NCI-H748 (cell line): ENCODE data around the gene PNKD.

Experiments
- DNase-seq: peaks from one replicate; lab custom pipeline; 2025; ENCODE audit not compliant: unreplicated experiment; lab: John Stamatoyannopoulos, UW

The PNKD gene, protein sequence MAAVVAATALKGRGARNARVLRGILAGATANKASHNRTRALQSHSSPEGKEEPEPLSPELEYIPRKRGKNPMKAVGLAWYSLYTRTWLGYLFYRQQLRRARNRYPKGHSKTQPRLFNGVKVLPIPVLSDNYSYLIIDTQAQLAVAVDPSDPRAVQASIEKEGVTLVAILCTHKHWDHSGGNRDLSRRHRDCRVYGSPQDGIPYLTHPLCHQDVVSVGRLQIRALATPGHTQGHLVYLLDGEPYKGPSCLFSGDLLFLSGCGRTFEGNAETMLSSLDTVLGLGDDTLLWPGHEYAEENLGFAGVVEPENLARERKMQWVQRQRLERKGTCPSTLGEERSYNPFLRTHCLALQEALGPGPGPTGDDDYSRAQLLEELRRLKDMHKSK

DNA sequence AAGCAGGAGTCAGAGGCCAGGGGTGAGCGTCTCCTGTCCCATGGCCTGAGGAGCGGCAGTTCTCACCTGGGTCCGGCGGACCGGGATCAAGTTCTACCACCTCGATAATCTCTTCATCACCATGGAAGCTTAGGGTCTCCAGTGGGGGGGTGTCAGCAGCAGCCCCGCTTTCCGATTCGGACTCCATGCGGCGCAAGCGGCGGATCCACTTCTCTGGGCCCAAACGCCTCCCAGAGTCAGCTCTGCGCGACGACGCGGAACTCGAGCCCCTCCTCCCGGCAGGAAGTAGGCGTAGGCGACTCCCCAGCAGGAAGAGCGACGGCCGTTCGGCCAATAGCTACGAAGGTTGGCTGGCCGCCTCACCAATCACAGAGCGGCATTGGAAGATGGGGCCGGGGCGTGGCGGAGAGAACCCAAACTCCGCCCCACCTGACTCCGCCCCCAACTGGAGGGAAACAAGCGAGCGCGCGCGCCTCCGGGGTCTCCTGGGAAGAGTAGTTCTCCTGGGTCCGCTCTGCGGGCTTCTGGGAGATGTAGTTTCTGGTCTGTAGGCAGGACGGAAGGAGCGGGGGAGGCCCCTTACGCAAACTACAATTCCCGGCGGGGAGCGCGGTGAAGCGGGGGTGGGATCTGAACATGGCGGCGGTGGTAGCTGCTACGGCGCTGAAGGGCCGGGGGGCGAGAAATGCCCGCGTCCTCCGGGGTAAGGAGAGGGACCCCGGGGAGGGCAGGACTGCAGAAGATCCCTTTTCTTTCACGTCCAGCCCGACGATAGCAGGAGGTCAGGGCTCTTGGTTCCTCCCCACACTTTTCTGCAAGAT is at the start of gene PNKD, which contains the start of gene AAMP:
TSS of gene PNKD (plus strand) at position 620 of the 821 bp plus-strand sequence. CDS start at position 637, 17 bp downstream.
TSS of gene AAMP (minus strand) at position 238 of the 821 bp plus-strand sequence. CDS start at position 187, 51 bp downstream.
- DNase-seq = peak; percentile 99

DNA sequence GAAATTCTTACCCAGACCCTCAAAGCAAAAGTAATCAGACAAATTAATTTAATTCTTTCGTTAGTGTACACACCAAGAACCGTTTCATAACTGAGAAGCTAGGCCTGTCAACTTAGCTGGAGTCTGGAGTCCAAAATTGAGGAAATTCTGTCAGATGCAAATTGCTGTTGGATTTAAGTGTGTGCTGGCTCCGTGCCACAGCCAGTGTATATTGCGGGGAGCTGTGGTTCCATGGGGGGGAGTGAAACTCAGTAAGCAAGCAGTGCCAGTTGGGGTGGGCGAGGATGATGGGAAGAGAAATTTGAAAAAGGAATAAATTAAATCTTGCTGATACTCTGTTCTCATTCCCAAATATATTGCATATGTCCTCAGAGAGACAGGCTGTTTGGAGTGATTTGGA is 49.3 kb upstream of the PNKD start:
- DNase-seq = no peak

DNA sequence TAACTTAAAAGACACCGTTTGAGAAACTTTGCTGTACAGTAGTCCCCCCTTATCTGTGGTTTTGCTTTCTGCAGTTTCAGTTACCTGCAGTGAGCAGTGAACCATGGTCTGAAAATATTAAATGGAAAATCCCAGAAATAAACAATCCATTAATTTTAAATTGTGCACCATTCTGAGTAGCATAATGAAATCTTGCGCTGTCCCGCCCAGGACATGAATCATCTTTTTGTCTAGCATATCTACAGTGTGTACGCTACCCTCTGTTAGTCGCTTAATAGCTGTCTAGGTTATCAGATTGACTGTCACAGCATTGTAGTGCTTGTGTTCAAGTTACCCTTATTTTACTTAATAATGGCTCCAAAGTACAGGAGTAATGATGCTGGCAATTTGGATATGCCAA is 47.3 kb upstream of the PNKD start:
- no peak for DNase-seq

DNA sequence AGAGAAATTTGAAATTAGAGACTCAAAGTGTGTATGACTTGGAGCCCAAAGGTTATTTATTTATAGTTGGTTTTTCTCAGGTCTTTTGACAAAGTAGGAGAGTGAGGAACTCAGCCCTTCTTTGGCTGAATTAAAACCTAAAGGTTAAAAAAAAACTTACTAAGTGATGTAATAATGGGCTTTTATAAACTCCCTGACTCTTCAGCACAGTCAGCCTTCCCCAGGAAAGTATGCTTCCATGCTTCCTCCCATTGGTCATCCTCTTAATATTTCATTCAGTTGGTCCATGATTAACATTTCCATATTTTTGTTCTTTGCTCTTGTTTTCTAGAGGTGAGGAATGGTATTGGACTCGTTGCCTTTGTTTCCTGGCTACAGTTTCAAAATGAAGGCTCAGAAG is 46.1 kb upstream of the PNKD start:
- no peak for DNase-seq

DNA sequence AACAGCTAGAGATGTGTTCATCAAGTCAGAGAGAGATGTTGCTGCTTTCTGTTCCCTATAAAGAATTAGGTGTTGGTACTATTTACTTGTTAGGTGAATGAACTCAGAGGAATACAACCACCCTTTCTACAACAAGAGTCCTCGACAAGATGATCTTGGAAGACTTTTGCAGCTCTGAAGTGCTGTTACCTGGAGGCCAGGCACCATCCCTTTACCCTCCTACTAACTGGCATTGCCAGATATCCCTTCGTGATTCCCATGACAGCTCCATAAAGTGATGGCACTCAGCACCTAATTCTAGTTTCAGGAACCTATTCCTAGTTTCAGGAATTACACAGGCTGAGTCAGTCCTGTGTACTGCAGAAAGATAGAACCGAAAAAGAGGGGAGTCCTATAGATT is 43.4 kb upstream of the PNKD start:
- DNase-seq = no peak

DNA sequence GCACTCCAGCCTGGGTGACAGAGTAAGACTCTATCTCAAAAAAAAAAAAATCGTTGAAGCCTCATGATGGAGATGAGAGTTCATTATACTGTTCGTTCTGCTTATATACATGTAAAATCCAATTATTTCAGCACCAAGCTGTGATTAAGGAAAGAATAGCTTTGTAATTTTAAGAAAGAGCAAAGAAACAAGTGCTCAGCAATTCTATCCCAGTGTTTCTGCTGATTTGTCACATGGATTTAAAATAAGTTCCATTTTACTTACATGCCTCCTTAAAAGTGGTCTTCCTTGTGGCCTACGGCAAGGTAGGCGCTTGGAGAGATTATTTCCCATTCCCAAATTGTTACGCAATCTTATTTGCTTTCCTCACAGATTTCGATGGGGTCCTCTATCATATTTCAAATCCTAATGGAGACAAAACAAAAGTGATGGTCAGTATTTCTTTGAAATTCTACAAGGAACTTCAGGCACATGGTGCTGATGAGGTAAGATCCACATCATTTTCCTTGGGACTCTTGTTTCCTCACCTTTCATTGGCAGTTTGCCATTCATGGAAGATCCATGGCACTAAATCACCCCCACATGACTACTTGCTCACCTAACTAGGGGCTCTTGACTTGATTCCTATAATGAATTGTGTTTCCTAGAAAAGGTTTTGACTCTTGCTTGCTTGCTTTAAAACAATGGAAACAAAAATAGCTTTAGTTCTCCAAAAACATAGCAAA is 41.8 kb upstream of the PNKD start:
- DNase-seq = no peak

DNA sequence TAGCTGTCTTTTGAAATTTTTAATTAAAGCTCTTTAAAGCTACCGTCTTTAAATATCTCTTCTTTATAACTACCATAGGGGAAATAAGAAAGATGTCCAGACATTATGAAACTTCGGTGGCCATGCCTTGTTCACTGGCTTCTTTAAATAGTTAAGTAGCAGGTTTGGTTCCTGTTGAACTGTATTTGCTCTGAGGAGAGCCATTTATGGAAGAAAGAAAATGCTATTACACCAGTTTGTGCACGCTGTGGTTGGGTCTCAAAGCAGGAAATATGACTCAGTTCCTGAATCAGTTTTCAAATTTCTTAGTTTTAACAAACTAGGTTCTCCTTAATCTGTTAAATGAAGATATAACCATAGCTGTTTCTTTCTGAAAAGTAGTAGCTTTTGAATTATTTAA is 41.1 kb upstream of the PNKD start:
- no peak for DNase-seq

DNA sequence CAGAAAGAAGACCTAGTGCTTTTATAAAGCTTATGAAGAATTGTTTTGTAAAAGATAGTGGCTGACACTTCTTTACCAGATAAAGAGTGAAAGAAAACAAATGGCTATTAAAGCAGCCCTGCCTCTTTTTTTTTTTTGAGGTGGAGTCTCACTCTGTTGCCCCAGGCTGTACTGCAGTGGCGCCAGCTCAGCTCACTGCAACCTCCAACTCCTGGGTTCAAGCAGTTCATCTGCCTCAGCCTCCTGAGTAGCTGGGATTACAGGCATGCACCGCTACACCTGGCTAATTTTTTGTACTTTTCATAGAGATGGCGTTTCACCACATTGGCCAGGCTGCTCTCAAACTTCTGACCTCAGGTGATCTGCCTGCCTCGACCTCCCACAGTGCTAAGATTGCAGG is 40.5 kb upstream of the PNKD start:
- DNase-seq = no peak

DNA sequence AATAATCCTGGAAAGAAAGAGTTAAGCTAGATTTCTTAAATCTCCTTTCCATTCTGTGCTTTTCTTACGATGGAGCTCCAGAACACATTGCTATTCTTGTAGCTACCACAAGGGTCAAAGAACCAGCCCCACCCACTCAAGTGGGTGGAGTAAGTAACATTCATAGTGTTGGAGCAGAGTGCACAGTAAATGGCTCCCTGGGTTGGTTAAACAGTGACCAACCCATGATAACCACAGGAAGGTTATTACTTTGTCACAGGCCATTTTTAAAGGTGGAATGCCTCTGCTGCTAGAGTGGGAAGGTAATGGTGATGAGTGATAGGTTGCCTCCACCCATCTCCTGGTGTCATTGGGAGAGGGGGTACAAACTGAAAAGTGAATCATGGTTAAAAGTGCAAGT is 39.4 kb upstream of the PNKD start:
- DNase-seq = no peak

DNA sequence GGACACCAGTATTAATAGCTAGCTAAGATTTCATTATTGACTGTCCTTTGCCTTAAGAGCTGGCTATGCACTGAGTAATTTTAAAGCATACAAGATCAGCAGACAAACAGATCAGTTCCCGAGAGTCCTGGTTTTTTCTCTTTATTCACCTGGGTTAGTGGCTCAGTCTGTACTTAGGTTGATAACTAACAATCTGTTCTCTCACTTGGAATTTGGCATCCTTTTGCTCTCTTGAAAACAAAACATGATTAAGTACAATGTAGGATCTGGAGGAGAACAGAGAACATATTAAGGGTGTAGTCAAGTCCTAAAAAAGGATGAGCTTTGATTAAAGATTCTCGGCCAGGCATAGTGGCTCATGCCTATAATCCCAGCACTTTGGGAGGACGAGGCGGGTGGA is 36.8 kb upstream of the PNKD start:
- DNase-seq = no peak

DNA sequence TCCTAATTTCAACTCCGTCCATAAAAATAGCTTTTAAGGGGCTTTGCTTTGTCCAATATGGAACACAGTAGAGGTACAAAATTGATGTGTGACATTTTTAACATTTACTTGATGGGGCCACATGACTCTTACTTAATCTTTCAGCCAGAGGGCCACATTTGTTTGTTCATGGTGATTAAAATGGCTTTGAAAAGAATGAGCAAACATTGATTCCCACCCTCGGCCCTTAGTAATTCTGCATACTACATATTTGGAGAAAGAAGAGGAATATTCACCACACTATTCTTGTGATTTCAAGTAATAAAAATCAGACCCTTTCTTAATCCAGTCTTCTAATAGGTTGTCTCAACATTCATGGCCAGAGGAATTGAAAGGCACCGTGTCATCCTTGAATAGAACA is 35.8 kb upstream of the PNKD start:
- no peak for DNase-seq

DNA sequence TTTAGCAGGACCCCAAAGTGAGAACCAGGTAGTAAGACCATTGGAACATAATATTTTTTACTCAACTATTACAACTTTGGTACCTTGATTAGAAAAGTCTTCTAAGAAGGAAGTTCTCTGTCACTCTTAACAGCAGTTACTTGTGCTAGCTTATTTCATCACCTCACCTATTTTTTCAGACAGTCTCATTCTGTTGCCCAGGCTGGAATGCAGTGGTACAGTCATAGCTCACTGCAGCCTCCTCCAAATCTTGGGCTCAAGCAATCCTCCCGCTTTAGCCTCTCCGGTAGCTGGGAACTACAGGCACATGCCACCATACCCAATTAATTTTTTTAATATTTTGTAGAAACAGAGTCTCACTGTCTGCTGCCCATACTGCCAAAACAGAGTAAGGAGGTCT is 35.3 kb upstream of the PNKD start:
- DNase-seq = no peak

DNA sequence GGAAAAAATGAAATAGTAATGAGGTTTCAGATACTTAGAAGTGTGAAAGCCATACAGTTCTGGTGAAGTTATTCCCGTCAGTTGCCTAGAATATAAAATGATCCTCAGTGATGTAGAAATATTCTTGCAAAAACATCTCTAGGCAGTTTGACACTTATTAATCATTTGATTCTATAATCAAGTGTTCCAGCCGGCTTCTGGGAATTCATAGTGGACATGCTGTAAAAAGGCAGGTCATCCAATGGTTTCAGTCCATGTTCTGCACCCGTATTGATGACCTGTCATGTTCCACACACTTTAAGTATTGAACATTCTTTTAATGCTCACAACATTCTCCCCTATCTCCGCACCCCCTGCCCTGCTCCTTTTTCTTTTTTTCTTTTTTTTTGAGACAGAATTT is 33.5 kb upstream of the PNKD start:
- DNase-seq = no peak

DNA sequence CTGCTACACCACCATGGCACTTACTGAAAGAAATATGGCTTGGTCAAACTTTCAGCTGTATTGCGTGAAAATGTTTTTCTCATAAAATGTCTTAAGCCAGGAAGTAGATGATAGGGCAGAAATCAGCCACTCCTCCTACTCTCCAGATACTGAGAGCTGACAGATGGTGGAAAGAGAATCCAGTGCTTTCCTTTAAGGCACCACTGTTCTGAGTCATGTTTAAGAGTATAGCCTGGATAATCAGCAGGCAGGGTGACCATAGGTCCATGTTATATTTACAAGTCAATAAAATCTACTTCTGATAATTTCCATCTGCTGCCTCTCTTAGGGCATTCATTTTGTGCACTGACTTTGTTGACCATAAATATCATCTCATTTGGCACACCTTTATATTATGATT is 31.4 kb upstream of the PNKD start:
- DNase-seq = no peak

DNA sequence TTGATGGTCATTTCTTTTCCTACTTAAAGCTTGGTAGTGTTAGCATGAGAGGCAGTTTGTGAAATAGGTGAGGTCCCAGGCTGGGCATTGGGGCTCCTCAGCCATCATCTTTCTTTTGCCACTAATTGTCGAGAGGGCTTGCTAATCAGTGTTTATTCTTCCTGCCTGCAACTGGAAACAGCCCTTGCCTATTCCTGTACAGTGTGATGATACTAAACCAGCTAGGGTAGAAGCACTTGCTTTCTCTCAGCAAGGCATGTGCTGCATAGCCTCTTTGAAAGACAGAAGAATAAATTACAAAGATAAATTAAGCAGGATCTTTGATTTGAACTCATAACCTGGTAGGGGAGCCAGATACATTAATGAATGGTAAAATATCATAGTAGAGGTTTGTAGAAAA is 26.1 kb upstream of the PNKD start:
- DNase-seq = no peak

DNA sequence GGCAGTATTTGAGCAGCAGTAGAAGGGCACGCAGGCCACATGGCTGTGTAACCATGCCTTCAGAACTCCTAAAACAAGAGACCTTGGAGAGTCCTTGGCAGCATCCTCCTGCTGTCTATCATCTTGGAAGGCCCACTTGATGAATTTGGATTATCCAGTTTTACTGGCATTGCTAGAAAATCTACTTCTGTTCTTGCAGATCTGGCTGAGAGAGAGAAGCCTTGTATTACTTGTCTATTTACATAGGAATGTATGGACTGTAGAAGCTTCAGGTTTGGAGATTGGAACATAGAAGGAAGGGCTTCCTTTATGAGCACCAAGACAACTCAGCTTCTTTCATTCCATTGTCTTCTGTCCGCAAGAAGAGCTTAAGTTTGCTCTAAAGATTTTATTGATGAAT is 25.7 kb upstream of the PNKD start:
- DNase-seq = no peak

DNA sequence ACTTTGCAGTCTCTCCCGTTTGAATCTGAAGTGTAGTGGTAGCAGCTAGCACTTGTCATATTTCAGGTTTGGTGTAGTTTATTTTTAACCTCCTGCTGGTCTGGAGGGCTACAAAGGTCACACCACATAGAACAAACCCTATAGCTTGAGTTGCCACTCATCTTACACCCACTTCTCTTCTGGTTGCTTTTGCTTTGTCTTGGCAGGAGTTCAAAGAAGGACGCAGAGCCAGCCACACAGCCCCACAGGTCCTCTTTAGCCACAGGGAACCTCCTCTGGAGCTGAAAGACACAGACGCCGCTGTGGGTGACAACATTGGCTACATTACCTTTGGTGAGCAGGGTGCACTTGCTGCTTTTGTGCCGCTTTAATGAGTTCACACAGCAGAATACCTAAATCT is 25.1 kb upstream of the PNKD start:
- no peak for DNase-seq

DNA sequence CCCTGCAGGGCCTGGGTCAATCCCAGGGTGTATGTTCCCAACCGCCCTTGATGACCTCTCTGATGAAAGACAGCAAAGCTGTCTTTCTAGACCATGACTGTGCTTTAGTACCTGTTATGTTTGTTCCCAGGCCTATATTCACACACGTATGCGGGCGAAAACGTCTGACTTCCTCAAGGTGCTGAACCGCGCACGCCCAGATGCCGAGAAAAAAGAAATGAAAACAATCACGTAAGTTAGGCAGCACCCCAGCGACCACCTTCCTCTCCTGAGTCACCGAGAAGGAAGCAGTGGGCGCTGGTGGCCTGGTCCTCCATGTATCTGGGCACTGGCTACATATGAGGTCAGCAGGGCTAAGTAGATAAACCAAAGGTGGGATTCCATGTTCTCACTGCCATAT is 20.6 kb upstream of the PNKD start:
- no peak for DNase-seq

DNA sequence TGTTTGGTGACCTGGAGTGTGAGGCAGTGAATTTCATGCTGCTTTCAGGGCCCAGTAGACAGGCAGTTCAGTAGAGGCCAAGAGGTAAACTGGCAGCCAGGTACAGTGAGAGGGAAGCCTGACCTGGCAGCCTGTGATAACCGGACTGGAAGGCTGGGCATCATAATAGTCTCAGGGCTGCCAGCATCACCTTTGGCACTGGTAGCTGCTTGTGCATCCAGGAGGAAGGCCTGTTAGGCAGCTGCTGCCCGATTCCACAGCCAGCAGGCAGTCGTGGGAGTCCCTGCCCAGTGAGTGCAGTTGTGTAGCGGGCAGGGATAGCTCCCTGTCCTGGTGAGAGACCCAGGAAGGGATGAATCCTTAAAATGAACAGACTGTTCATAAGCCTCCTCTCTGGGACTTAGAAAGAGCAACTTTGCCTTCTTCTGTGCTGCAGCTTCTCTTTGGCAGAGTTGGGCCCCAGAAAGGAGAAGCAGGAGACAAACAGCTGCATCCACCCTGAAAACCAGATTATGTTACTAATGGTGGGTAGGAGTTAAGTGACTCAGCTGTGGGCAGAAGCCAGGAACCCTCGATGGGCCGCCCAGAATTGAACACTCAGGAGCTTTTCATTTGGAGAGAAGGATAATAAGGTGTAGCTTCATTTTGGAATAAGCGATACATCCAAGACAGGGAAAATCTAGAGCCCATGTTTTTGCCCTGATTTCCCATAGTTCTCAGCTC is 17.6 kb upstream of the PNKD start:
- no peak for DNase-seq

DNA sequence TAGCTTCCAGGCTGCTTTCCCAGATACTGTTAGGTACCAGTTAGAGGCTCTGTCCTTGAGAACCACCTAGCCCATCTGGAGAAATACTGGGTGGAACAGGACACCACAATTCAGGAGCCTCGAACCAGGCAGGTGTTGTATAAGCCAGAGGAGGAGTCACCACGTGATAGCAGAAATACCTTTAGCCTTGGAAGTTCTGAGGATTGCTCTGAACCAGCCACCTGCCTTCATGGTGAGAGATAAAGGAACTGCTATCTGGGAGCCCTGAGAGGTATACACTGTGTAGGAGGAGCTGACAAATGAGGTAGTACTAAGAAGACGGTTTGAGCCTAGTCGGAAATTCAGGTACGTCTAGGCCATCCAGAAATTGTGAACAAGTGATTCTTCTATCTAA is 17.1 kb upstream of the PNKD start:
- no peak for DNase-seq

DNA sequence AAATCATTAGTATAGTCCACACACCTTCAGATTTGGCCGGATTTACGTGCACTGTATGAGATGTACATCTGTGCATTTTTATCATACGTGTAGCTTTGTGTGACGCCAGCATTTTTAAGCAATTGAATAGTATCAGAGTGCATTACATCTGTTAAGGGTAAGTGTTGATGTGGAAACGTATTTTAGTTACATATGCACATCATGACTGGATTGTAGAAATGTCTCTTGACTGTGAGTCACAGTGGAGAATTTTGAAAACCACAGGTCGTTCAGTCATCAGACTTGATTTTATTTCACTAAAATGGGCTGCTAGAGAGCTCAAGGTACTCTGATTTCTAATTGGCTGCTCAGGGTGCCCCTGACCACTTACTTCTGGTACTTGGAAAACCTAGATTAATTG is 14.9 kb upstream of the PNKD start:
- no peak for DNase-seq
